Astrocyte of the cerebellum (primary cell): ENCODE data around the gene LHFPL3.

Source experiments
- DNase-seq: peaks from one replicate; pipeline ENCODE4 v3.0.0-alpha.2; 2011; ENCODE audit warnings: low read depth
- H3K4me3 ChIP-seq: 2 replicates; pipeline ENCODE4 v1.5.1; 2011; ENCODE audit warnings: mild to moderate bottlenecking, low read depth, low read length, moderate library complexity
- CTCF ChIP-seq: IDR thresholded peaks from 2 replicates; pipeline ENCODE4 v1.5.1; 2012; ENCODE audit warnings: low read length, low read depth, moderate library complexity, mild to moderate bottlenecking; ENCODE audit errors: missing control alignments
- in situ Hi-C: cut with HindIII; loops from 2 replicates; pipeline ENCODE4 v1.10.0; 2017; ENCODE audit warnings: low sequenced_read_pairs

LHFPL3 gene

GRCh38 chr7:104412911-104413310, 84.5 kb downstream of the LHFPL3 start:
- no peak for DNase-seq
- in situ Hi-C loops: no loop called here
- H3K4me3 ChIP-seq: no peak overlapping the region
- no peak for TF ChIP-seq CTCF

- in situ Hi-C loops: no loop called here
- DNase-seq: no peak
- H3K4me3 ChIP-seq: no peak overlapping the region
- TF ChIP-seq CTCF: no peak
Observed at GRCh38 chr7:104414216-104414615, 85.8 kb downstream of the LHFPL3 start.

GRCh38 chr7:104415700-104416099, 87.3 kb downstream of the LHFPL3 start:
- no peak for DNase-seq
- TF ChIP-seq CTCF: no peak
- no peak overlapping the region for H3K4me3 ChIP-seq
- in situ Hi-C loops: no loop called here

- no peak for DNase-seq
- no peak overlapping the region for H3K4me3 ChIP-seq
- in situ Hi-C loops: no loop called here
- TF ChIP-seq CTCF: no peak
Observed at GRCh38 chr7:104416866-104417393, 88.5 kb downstream of the LHFPL3 start.

- H3K4me3 ChIP-seq: no peak overlapping the region
- no peak for DNase-seq
- TF ChIP-seq CTCF: no peak
- in situ Hi-C loops: no loop called here
Observed at GRCh38 chr7:104431930-104432329, 103.5 kb downstream of the LHFPL3 start.

- DNase-seq: no peak
- TF ChIP-seq CTCF: no peak
- in situ Hi-C loops: no loop called here
- no peak overlapping the region for H3K4me3 ChIP-seq
Observed at GRCh38 chr7:104434129-104434528, 105.7 kb downstream of the LHFPL3 start.

- in situ Hi-C loops: no loop called here
- H3K4me3 ChIP-seq: no peak overlapping the region
- DNase-seq: no peak
- TF ChIP-seq CTCF: no peak
Observed at GRCh38 chr7:104442481-104442880, 114.1 kb downstream of the LHFPL3 start.
